Right atrium auricular region (tissue), 2 donors: Measurements from ENCODE around the gene CAPN15. TPM values are rescaled to one million over a fixed set of nuclear protein-coding genes. Genes with fewer than 3 reads are reported as not detected.

Source experiments
- DNase-seq: peaks from one replicate; pipeline ENCODE4 v3.0.0-alpha.2; 2019; ENCODE audit warnings: low spot score
- H3K27ac ChIP-seq, 2 donors: fragments of 200-600 bp; sonication (generic); 1 replicate in 1 of 2; 2 replicates in 1 of 2; pipeline ENCODE4 v1.5.1; 2016 to 2019
- H3K27me3 ChIP-seq, 2 donors: fragments of 200-600 bp; sonication (generic); one replicate each; pipeline versions ENCODE4 v1.5.1 to v1.6.0; 2017 to 2019
- H3K36me3 ChIP-seq: fragments of 200-600 bp; sonication (generic); one replicate; pipeline ENCODE4 v1.5.1; 2016
- H3K4me1 ChIP-seq, 2 donors: fragments of 200-600 bp; sonication (generic); one replicate each; pipeline versions ENCODE4 v1.5.1 to v1.6.0; 2017 to 2019
- H3K4me3 ChIP-seq, 2 donors: fragments of 200-600 bp; sonication (generic); 1 replicate in 1 of 2; 2 replicates in 1 of 2; pipeline ENCODE4 v1.5.1; 2017 to 2019; ENCODE audit warnings: mild to moderate bottlenecking in 1 of 2, moderate library complexity in 1 of 2
- H3K9me3 ChIP-seq, 2 donors: fragments of 200-600 bp; sonication (generic); one replicate each; pipeline ENCODE4 v1.5.1; 2019
- total RNA-seq, 2 donors: library from RNA; depleted of rRNA; stranded (reverse); fragments of >200 nt; gene quantifications; one replicate each; pipeline ENCODE4 v1.1.0, GENCODE V29; 2016
- TF ChIP-seq, protein P1 (sequence below), 2 donors: fragments of 200-600 bp; sonication (generic); IDR thresholded peaks; one replicate each; pipeline ENCODE4 v1.5.1; 2019; ENCODE audit warnings: antibody characterized with exemption in 2 of 2

The CAPN15 gene
- total RNA-seq, 2 donors from 2014 or later = 18.5 to 28.1 TPM

GRCh38 chr16:496097-496886, 31.2 kb upstream of the CAPN15 start:
- H3K36me3 ChIP-seq = peaks cover 12% of the 10 kb centered on the region

DNA sequence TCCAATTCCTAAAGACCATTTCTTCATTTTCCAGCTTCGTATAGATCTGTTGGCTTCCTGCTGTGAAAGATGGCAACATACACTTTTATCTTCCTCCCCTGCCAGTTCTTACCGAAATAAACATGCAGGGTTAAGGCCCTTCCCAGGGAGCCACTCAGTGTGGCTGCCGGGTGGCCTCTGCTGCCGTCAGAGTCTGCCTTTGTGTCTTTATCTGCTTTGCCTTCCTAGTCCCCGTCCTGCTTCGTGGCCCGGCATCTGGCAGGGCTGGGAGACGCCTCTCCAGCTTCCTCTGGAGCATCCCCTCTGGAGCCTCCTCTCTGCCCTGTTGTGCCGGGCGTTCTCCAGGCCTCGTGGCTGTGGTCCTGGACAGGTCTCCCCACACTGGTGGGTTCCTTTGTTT, 30.3 kb upstream of the CAPN15 start:
- no peak for DNase-seq
- peaks cover 4% of the 10 kb centered on the region for H3K36me3 ChIP-seq
- H3K27ac ChIP-seq = no peak overlapping the region
- TF ChIP-seq, protein P1, sequence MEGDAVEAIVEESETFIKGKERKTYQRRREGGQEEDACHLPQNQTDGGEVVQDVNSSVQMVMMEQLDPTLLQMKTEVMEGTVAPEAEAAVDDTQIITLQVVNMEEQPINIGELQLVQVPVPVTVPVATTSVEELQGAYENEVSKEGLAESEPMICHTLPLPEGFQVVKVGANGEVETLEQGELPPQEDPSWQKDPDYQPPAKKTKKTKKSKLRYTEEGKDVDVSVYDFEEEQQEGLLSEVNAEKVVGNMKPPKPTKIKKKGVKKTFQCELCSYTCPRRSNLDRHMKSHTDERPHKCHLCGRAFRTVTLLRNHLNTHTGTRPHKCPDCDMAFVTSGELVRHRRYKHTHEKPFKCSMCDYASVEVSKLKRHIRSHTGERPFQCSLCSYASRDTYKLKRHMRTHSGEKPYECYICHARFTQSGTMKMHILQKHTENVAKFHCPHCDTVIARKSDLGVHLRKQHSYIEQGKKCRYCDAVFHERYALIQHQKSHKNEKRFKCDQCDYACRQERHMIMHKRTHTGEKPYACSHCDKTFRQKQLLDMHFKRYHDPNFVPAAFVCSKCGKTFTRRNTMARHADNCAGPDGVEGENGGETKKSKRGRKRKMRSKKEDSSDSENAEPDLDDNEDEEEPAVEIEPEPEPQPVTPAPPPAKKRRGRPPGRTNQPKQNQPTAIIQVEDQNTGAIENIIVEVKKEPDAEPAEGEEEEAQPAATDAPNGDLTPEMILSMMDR (IDR thresholded peaks at IDR 0.05) = no peak
- H3K9me3 ChIP-seq = no peaks in the 10 kb centered on the region
- H3K27me3 ChIP-seq = no peaks in the 10 kb centered on the region
- no peaks in the 10 kb centered on the region for H3K4me1 ChIP-seq
- no peak overlapping the region for H3K4me3 ChIP-seq

More at GRCh38 chr16:496097-496886, 31.2 kb upstream of the CAPN15 start:
- TF ChIP-seq, protein P1 (IDR thresholded peaks at IDR 0.05) = no peak
- Histone ChIP-seq H3K27me3 (no peaks in the 10 kb centered on the region), H3K4me1 (no peaks in the 10 kb centered on the region), H3K27ac (no peak overlapping the region), H3K4me3 (no peak overlapping the region), H3K9me3 (no peaks in the 10 kb centered on the region)
- no peak for DNase-seq

- no peaks in the 10 kb centered on the region for H3K9me3 ChIP-seq
- no peak overlapping the region for H3K27ac ChIP-seq
- H3K4me1 ChIP-seq = no peaks in the 10 kb centered on the region
- TF ChIP-seq, protein P1 (IDR thresholded peaks at IDR 0.05) = no peak
- H3K36me3 ChIP-seq = peaks cover 4% of the 10 kb centered on the region
- H3K27me3 ChIP-seq = no peaks in the 10 kb centered on the region
- DNase-seq = no peak
- no peak overlapping the region for H3K4me3 ChIP-seq
These were observed 27.6 kb upstream of the CAPN15 start for GRCh38 chr16:499924-500323.

- Histone ChIP-seq H3K27ac (no peak overlapping the region), H3K27me3 (no peaks in the 10 kb centered on the region), H3K4me1 (no peaks in the 10 kb centered on the region), H3K9me3 (no peaks in the 10 kb centered on the region), H3K36me3 (peaks cover 4% of the 10 kb centered on the region), H3K4me3 (no peak overlapping the region)
- DNase-seq = no peak
- TF ChIP-seq, protein P1 (IDR thresholded peaks at IDR 0.05) = no peak
These were observed 26.8 kb upstream of the CAPN15 start for GRCh38 chr16:500709-501108.

- H3K27ac ChIP-seq = no peak overlapping the region
- H3K9me3 ChIP-seq = no peaks in the 10 kb centered on the region
- DNase-seq = no peak
- TF ChIP-seq, protein P1 (IDR thresholded peaks at IDR 0.05) = no peak
- H3K4me1 ChIP-seq = no peaks in the 10 kb centered on the region
- no peak overlapping the region for H3K4me3 ChIP-seq
- H3K36me3 ChIP-seq = peaks cover 10% of the 10 kb centered on the region
- no peaks in the 10 kb centered on the region for H3K27me3 ChIP-seq
These were observed 25.2 kb upstream of the CAPN15 start for GRCh38 chr16:502179-502943.
